ENCODE measurements around the gene GOLGA1.

DNA sequence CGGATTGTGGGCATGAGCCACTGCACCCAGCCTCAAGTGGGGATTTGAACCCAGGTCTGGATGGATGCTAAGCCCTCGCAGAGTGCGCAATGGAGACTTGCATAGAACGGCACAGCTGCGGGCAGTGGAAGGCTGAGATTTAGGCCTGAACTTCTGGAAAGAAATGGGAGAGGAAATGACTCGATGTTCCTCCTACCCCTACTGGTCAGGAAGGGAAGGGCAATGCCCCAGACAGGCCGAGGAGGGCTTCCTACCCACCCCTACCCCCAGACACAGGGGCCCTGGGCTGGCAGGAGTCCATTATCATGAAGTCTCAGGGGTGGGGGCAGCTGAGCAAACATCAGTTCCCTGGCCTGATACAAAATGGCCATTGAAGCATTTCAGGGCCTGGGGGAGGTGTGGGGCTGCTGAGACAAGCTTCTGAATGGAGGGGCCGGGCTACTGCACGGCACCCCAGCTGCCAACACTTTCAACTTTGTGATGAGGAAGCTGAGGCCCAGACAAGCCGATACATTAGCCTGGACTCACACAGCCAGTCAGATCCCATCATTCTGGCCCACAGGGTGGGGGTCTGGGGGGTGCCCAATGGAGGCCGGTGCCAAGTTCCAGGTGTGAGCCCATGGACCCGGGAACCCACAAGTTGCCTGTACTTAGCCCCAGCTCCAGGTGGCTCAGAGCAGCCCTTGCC, 101.1 kb downstream of the GOLGA1 start:
- no peak for TF ChIP-seq EZH2phosphoT487 (IDR thresholded peaks at IDR 0.05; ENCODE audit: low read depth)
- TF ChIP-seq, protein P1, sequence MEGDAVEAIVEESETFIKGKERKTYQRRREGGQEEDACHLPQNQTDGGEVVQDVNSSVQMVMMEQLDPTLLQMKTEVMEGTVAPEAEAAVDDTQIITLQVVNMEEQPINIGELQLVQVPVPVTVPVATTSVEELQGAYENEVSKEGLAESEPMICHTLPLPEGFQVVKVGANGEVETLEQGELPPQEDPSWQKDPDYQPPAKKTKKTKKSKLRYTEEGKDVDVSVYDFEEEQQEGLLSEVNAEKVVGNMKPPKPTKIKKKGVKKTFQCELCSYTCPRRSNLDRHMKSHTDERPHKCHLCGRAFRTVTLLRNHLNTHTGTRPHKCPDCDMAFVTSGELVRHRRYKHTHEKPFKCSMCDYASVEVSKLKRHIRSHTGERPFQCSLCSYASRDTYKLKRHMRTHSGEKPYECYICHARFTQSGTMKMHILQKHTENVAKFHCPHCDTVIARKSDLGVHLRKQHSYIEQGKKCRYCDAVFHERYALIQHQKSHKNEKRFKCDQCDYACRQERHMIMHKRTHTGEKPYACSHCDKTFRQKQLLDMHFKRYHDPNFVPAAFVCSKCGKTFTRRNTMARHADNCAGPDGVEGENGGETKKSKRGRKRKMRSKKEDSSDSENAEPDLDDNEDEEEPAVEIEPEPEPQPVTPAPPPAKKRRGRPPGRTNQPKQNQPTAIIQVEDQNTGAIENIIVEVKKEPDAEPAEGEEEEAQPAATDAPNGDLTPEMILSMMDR (IDR thresholded peaks at IDR 0.05; ENCODE audit: low read depth, low read length) = peak; percentile 42
